Brain microvascular endothelial cell (primary cell): Measurements from ENCODE around the gene CENPX.

Experiments
- DNase-seq: peaks from one replicate; pipeline ENCODE4 v3.0.0-alpha.2; 2020
- H3K27ac ChIP-seq: fragments of 250-450 bp; sonication (Bioruptor Pico); 2 replicates; pipeline ENCODE4 v1.5.1; 2020; ENCODE audit warnings: mild to moderate bottlenecking, moderate library complexity
- H3K27me3 ChIP-seq: fragments of 250-450 bp; sonication (Bioruptor Pico); replicated peaks from 2 replicates; pipeline ENCODE4 v1.5.1; 2020; ENCODE audit warnings: mild to moderate bottlenecking
- H3K36me3 ChIP-seq: fragments of 250-450 bp; sonication (Bioruptor Pico); replicated peaks from 2 replicates; pipeline ENCODE4 v1.5.1; 2020; ENCODE audit warnings: mild to moderate bottlenecking
- H3K4me3 ChIP-seq: 2 replicates; pipeline ENCODE4 v1.5.1; 2011; ENCODE audit warnings: low read depth, mild to moderate bottlenecking, control low read depth, low read length, moderate library complexity
- in situ Hi-C: cut with HindIII; loops from 2 replicates; pipeline ENCODE4 v1.10.0; 2017; ENCODE audit warnings: low sequenced_read_pairs, low pct_ligation_motif_present
- TF ChIP-seq, protein P1 (sequence below): IDR thresholded peaks from 2 replicates; pipeline ENCODE4 v1.5.1; 2011; ENCODE audit warnings: low read depth, mild to moderate bottlenecking, moderate library complexity, low read length, control low read depth, inconsistent platforms; ENCODE audit errors: missing control alignments

The CENPX gene

DNA sequence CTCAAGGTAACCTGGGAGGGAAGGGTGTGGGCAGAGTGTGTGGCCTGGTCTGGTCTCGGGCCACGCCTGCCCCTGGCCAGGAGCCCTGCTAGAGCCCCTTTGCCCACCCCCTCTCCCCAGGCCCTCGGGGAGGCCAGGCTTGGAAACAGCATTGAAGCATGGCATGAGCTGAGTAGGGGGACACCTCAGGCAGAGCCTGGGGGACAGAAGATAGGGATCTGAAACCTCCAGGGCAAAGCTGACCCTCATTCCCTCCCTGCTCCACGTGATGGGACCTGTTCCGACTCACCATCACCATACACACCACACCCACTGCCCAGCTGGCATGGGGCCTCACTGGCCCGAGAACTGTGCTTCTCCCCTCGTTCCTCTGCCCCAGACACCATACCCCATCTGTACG is 26.4 kb upstream of the CENPX start:
- TF ChIP-seq, protein P1, sequence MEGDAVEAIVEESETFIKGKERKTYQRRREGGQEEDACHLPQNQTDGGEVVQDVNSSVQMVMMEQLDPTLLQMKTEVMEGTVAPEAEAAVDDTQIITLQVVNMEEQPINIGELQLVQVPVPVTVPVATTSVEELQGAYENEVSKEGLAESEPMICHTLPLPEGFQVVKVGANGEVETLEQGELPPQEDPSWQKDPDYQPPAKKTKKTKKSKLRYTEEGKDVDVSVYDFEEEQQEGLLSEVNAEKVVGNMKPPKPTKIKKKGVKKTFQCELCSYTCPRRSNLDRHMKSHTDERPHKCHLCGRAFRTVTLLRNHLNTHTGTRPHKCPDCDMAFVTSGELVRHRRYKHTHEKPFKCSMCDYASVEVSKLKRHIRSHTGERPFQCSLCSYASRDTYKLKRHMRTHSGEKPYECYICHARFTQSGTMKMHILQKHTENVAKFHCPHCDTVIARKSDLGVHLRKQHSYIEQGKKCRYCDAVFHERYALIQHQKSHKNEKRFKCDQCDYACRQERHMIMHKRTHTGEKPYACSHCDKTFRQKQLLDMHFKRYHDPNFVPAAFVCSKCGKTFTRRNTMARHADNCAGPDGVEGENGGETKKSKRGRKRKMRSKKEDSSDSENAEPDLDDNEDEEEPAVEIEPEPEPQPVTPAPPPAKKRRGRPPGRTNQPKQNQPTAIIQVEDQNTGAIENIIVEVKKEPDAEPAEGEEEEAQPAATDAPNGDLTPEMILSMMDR: no peak
- Histone ChIP-seq H3K4me3 (no peak overlapping the region), H3K36me3 (peaks cover 14% of the 10 kb centered on the region), H3K27ac (no peak overlapping the region), H3K27me3 (no peaks in the 10 kb centered on the region)
- no peak for DNase-seq
- in situ Hi-C loops: no loop called here

DNA sequence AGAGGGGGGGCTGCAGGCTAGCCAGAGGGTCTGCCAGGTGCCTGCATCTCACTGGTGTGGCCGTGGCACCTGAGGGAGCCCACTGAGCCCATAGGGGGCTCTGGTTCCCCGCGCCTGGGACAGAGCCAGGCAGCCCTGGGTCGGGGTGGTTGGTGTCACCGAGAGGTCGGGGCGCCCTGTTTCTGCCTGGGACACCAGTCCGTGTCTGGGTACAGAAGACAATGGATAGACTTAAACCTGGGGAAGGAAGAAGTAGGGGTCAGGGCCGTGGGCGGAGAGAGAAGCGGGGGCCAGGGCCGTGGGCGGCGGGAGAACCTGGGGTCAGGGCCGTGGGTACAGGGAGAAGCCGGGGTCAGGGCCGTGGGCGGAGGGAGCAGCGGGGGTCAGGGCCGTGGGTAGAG is 25.9 kb upstream of the CENPX start:
- Histone ChIP-seq H3K4me3 (no peak overlapping the region), H3K27me3 (no peaks in the 10 kb centered on the region), H3K36me3 (peaks cover 8% of the 10 kb centered on the region), H3K27ac (no peak overlapping the region)
- TF ChIP-seq, protein P1: no peak
- no peak for DNase-seq
- in situ Hi-C loops: no loop called here

DNA sequence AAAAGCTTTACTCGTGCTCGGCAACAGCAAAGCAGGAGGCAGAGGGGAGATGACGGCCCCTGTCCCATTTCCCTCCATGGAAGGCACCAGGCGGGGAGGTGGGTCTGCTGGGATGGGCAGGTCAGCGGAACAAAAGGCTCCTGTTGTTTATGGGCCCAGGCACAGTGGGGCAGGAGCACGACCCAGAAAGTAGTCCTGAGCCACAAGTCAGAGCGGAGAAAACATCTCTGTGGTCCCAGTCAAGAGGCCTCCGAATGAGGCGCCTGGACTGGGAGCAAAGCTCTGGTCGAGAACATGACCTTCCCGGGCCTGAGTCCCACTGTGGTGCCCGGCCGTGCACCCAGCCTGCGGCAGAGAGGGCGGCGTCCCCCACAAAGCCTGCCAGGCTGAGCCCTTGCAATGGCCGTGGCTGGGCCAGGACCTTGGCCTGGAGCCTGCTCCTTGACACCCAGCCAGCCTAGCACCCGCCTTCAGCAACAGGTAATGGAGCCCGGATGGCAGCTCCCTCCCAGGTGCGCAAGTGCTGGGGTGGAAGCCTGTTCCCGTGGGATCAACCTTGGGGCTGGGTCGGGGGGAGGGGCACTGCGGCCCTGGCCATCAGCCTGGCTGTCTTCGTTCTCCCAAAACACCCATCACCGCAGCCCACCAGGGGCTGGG is 25.4 kb upstream of the CENPX start:
- Histone ChIP-seq H3K27ac (no peak overlapping the region), H3K27me3 (no peaks in the 10 kb centered on the region), H3K4me3 (no peak overlapping the region), H3K36me3 (peaks cover 8% of the 10 kb centered on the region)
- DNase-seq: no peak
- in situ Hi-C loops: no loop called here
- TF ChIP-seq, protein P1: no peak

DNA sequence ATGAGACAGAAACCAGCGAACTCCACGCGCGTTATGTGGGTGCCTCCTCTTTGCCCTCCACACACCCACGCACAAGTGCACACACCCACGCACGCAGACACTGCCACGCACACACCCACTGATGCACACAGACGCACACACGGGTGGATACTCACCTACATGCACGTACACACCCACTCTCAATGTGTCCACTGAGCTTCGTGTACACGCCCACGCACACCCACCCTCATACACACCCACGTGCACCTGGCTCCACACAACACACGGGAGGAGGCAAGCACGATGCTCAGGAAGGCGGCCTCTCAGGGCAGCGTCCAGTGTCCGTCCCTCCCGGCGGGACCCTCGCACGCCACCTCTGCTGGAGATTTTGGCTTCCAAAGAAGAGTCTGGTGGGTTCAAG is 24.7 kb upstream of the CENPX start:
- TF ChIP-seq, protein P1: no peak
- Histone ChIP-seq H3K27me3 (no peaks in the 10 kb centered on the region), H3K4me3 (no peak overlapping the region), H3K27ac (no peak overlapping the region), H3K36me3 (peaks cover 8% of the 10 kb centered on the region)
- no peak for DNase-seq
- in situ Hi-C loops: no loop called here

DNA sequence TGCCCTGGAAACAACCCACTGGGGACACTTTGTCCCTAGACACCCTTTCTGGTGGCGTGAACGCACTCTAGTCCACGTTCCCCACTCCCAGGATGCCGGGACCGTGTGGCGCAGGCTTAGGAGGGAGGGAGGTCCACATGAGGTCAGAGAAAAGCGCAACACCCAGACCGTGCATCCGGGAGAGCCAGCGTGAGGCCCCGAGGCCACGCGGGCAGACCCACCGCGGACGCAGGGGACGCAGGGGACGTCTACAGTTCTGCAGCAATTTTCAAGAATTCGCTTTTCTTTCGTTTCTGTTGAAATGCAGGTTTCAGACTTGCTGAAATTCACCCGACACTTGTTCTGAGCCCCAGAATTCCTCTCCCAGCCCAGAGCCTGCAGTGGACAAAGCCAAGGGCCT is 24.2 kb upstream of the CENPX start:
- Histone ChIP-seq H3K36me3 (peaks cover 8% of the 10 kb centered on the region), H3K27ac (no peak overlapping the region), H3K4me3 (no peak overlapping the region), H3K27me3 (no peaks in the 10 kb centered on the region)
- in situ Hi-C loops: no loop called here
- no peak for DNase-seq
- TF ChIP-seq, protein P1: no peak

DNA sequence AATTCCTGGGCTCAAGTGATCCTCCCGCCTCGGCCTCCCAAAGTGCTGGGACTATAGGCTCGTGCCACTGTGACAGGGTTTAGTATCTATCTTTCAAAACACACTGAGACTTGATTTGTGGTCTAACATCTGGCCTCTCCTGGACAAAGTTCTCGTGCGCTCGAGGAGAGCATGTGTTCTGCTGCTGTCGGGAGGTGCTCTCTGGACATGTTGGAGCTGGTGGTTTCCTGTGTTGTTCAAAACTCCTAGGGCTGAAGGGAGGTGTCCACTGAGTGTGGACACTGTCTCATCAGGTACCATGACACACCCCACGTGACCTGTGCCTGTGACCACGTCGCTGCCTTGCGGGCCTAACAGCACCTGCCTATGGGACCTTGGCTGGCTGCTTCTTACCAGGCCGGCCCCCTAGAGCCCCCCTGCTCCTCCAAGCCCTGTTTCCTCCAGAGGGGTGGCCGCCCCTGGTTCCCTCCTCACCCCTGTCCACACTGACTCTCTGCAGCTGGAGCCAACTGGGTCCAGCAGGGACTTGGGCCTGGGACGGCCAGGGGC is 23.3 kb upstream of the CENPX start:
- Histone ChIP-seq H3K27ac (no peak overlapping the region), H3K36me3 (peaks cover 8% of the 10 kb centered on the region), H3K4me3 (no peak overlapping the region), H3K27me3 (no peaks in the 10 kb centered on the region)
- TF ChIP-seq, protein P1: no peak
- in situ Hi-C loops: no loop called here
- DNase-seq: no peak
